Liver (tissue), 3 donors: Measurements from ENCODE around the gene ZNF439.

Experiments used
- EGR1 ChIP-seq, 2 donors: IDR thresholded peaks; 2 replicates each; pipeline ENCODE4 v1.6.1; 2016 to 2018; ENCODE audit warnings: antibody characterized with exemption in 2 of 2, low read depth in 2 of 2
- FOXA1 ChIP-seq: IDR thresholded peaks from 2 replicates; pipeline ENCODE4 v1.6.1; 2016; ENCODE audit warnings: antibody characterized with exemption
- HNF4G ChIP-seq: IDR thresholded peaks from 2 replicates; pipeline ENCODE4 v1.6.1; 2016; ENCODE audit warnings: antibody characterized with exemption
- JUND ChIP-seq, 2 donors: IDR thresholded peaks; 2 replicates each; pipeline ENCODE4 v1.6.1; 2016; ENCODE audit warnings: antibody characterized with exemption in 2 of 2
- NR2F2 ChIP-seq: IDR thresholded peaks from 2 replicates; pipeline ENCODE4 v1.6.1; 2016; ENCODE audit warnings: antibody characterized with exemption
- RAD21 ChIP-seq, 2 donors: IDR thresholded peaks; 2 replicates each; pipeline ENCODE4 v1.6.1; 2016; ENCODE audit warnings: antibody characterized with exemption in 2 of 2, mild to moderate bottlenecking in 2 of 2
- REST ChIP-seq: IDR thresholded peaks from 2 replicates; pipeline ENCODE4 v1.6.1; 2016; ENCODE audit warnings: antibody characterized with exemption, mild to moderate bottlenecking
- RXRA ChIP-seq, 2 donors: IDR thresholded peaks; 2 replicates each; pipeline ENCODE4 v1.6.1; 2017 to 2018; ENCODE audit warnings: antibody characterized with exemption in 2 of 2, mild to moderate bottlenecking in 1 of 2
- TAF1 ChIP-seq: conservative IDR thresholded peaks from 2 replicates; pipeline ENCODE4 v1.6.1; 2016; ENCODE audit warnings: antibody characterized with exemption, mild to moderate bottlenecking
- YY1 ChIP-seq: IDR thresholded peaks from 2 replicates; pipeline ENCODE4 v1.6.1; 2016; ENCODE audit warnings: antibody characterized with exemption, mild to moderate bottlenecking
- TF ChIP-seq, protein P1 (sequence below): fragments of 150-350 bp; IDR thresholded peaks from 2 replicates; pipeline ENCODE4 v1.5.1; 2017; ENCODE audit warnings: improper control_type of control experiment, low read depth, low read length; ENCODE audit not compliant: missing input control
- TF ChIP-seq, protein P2 (sequence below): IDR thresholded peaks from 2 replicates; pipeline ENCODE4 v1.6.1; 2016; ENCODE audit warnings: antibody characterized with exemption
- TF ChIP-seq, protein P3 (sequence below): IDR thresholded peaks from 2 replicates; pipeline ENCODE4 v1.6.1; 2016; ENCODE audit warnings: antibody characterized with exemption
- donor health status: healthy.
- donor health status: healthy.

DNA sequence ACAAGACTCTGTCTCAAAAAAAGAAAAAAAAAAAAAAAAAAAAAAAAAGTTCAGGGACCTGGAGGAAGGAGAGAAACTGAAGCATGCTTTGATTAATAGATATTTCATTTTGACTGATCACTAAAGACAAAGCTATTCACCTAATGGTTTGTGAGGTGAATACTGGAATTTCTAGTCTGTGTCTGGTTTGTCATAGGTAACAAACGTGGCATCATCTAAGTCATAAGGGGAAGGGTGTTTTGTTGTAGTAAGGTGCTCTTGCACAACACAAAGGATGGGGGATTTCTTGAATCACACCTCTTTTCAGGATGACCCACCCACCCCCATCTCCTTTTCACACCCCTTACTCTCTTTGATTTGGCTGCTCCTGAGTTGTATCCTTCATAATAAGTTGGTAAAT is 25.2 kb downstream of the ZNF439 start:
- TF ChIP-seq, protein P1, sequence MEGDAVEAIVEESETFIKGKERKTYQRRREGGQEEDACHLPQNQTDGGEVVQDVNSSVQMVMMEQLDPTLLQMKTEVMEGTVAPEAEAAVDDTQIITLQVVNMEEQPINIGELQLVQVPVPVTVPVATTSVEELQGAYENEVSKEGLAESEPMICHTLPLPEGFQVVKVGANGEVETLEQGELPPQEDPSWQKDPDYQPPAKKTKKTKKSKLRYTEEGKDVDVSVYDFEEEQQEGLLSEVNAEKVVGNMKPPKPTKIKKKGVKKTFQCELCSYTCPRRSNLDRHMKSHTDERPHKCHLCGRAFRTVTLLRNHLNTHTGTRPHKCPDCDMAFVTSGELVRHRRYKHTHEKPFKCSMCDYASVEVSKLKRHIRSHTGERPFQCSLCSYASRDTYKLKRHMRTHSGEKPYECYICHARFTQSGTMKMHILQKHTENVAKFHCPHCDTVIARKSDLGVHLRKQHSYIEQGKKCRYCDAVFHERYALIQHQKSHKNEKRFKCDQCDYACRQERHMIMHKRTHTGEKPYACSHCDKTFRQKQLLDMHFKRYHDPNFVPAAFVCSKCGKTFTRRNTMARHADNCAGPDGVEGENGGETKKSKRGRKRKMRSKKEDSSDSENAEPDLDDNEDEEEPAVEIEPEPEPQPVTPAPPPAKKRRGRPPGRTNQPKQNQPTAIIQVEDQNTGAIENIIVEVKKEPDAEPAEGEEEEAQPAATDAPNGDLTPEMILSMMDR, result no peak
- TF ChIP-seq EGR1 (IDR thresholded peaks at IDR 0.05; ENCODE audit: low read depth in 2 of 2) (no peak), REST (no peak), RXRA (IDR thresholded peaks at IDR 0.05) (no peak), JUND (IDR thresholded peaks at IDR 0.05) (no peak), TAF1 (no peak), RAD21 (IDR thresholded peaks at IDR 0.05) (no peak), FOXA1 (no peak), YY1 (no peak), HNF4G (no peak), NR2F2 (no peak)
- TF ChIP-seq, protein P2, sequence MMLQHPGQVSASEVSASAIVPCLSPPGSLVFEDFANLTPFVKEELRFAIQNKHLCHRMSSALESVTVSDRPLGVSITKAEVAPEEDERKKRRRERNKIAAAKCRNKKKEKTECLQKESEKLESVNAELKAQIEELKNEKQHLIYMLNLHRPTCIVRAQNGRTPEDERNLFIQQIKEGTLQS, result no peak
- TF ChIP-seq, protein P3, sequence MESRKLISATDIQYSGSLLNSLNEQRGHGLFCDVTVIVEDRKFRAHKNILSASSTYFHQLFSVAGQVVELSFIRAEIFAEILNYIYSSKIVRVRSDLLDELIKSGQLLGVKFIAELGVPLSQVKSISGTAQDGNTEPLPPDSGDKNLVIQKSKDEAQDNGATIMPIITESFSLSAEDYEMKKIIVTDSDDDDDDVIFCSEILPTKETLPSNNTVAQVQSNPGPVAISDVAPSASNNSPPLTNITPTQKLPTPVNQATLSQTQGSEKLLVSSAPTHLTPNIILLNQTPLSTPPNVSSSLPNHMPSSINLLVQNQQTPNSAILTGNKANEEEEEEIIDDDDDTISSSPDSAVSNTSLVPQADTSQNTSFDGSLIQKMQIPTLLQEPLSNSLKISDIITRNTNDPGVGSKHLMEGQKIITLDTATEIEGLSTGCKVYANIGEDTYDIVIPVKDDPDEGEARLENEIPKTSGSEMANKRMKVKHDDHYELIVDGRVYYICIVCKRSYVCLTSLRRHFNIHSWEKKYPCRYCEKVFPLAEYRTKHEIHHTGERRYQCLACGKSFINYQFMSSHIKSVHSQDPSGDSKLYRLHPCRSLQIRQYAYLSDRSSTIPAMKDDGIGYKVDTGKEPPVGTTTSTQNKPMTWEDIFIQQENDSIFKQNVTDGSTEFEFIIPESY, result no peak
